NCI-H2081 (cell line): ENCODE data around the gene NDUFA7.
"Not testable (repeated sequence)": the region's sequence is repeated elsewhere in the genome, so short reads cannot be mapped to it uniquely, and the experiment has no call there.

ENCODE experiments used
- DNase-seq, 2 experiments: peaks; one replicate each; lab custom pipeline; 2025; lab: John Stamatoyannopoulos, UW

Gene NDUFA7

DNA sequence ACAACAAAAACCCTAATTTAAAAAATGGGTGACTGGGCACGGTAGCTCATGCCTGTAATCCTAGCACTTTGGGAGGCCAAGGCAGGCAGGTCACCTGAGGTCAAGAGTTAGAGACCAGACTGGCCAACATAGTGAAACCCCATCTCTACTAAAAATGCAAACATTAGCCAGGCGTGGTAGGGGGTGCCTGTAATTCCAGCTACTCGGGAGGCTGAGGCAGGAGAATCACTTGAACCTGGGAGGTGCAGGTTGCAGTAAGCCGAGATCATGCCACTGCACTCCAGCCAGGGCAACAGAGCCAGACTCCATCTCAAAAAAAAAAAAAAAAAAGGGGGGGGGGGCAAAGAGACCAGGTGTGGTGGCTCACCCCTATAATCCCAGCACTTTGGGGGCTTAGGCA, 56.9 kb downstream of the NDUFA7 start:
- not testable (repeated sequence) for DNase-seq

- DNase-seq: no peak
Observed at GRCh38 chr19:8262431-8262830, 58.7 kb downstream of the NDUFA7 start.

- DNase-seq: no peak
Observed at GRCh38 chr19:8261881-8262280, 59.3 kb downstream of the NDUFA7 start.

DNA sequence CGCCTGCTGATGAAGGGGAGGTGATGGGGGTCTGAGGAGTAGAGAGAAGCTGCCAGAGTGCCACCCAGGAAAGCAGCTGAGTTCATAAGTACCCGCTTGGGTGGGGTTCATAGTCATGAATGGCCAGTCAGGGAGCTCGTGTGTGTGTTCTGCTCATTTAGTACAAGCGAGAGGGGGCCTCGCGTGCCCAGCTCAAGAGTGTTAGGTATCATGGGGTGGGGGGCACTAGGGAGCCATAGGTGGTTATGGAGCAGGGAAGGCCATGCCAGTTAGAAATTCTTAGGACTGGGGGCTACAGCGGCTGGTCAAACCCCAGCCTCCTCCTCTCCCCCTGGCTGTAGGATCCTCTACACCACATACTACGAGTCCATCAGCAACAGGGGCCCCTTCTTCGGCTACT, 59.8 kb downstream of the NDUFA7 start:
- DNase-seq: no peak
